SK-N-SH (cell line): ENCODE measurements around the gene HMOX1. TPM values are rescaled to one million over a fixed set of nuclear protein-coding genes. Genes with fewer than 3 reads are reported as not detected.

Experiments used
- CTCF ChIA-PET: fragments of 300-600, 350-600 bp; formaldehyde crosslinking; extraction: SDS; loops from one replicate; lab custom pipeline; 2021; lab: Yijun Ruan, JAX
- POLR2A ChIA-PET: fragments of 350-600 bp; sonication (Branson Sonifier 250); formaldehyde crosslinking; extraction: SDS; loops from one replicate; lab custom pipeline; 2020; ENCODE audit warnings: antibody characterized with exemption, inconsistent platforms; lab: Yijun Ruan, JAX
- DNase-seq: peaks from one replicate; pipeline ENCODE4 v3.0.0; 2012
- H2AFZ ChIP-seq: fragments of 200-600 bp; sonication (generic); 2 replicates; pipeline ENCODE4 v1.8.1; 2016; ENCODE audit warnings: antibody characterized with exemption, mild to moderate bottlenecking, low read depth
- H3F3A ChIP-seq: fragments of 200-600 bp; sonication (generic); replicated peaks from 2 replicates; pipeline ENCODE3; 2016; ENCODE audit warnings: antibody characterized with exemption, mild to moderate bottlenecking; ENCODE audit not compliant: insufficient read depth
- H3K27ac ChIP-seq, 2 experiments: fragments of 200-500 bp in 1 of 2; fragments of 200-600 bp in 1 of 2; sonication (Bioruptor generic) in 1 of 2; sonication (generic), shearing (Covaris generic) in 1 of 2; 2 replicates each; pipeline versions ENCODE4 v1.5.1 to v1.6.1; 2014 to 2016; ENCODE audit warnings: low read depth in 2 of 2, inconsistent platforms in 1 of 2, low read length in 1 of 2, mild to moderate bottlenecking in 1 of 2, mixed read lengths in 1 of 2
- H3K27me3 ChIP-seq: fragments of 200-600 bp; sonication (generic), shearing (Covaris generic); 2 replicates; pipeline ENCODE4 v1.6.1; 2016; ENCODE audit warnings: mixed run types; ENCODE audit not compliant: insufficient read depth
- H3K36me3 ChIP-seq, 2 experiments: fragments of 200-500 bp in 1 of 2; fragments of 200-600 bp in 1 of 2; sonication (Bioruptor generic) in 1 of 2; sonication (generic) in 1 of 2; replicated peaks in 1 of 2; 2 replicates each; pipeline versions ENCODE3 to v1.5.1; 2014 to 2016; ENCODE audit warnings: low read length in 1 of 2, mild to moderate bottlenecking in 1 of 2; ENCODE audit not compliant: insufficient read depth in 2 of 2, control insufficient read depth in 1 of 2
- H3K4me1 ChIP-seq, 2 experiments: fragments of 200-500 bp in 1 of 2; fragments of 200-600 bp in 1 of 2; sonication (Bioruptor generic) in 1 of 2; sonication (generic), shearing (Covaris generic) in 1 of 2; 2 replicates each; pipeline versions ENCODE4 v1.5.1 to v1.6.1; 2014 to 2016; ENCODE audit warnings: low read depth in 1 of 2, low read length in 1 of 2, mixed run types in 1 of 2; ENCODE audit not compliant: insufficient read depth in 2 of 2, control insufficient read depth in 1 of 2
- H3K4me2 ChIP-seq: fragments of 200-600 bp; sonication (generic), shearing (Covaris generic); 2 replicates; pipeline ENCODE4 v1.6.1; 2017; ENCODE audit warnings: mixed run types
- H3K4me3 ChIP-seq, 2 experiments: fragments of 200-500 bp in 1 of 2; fragments of 200-600 bp in 1 of 2; sonication (Bioruptor generic) in 1 of 2; sonication (generic), shearing (Covaris generic) in 1 of 2; 2 replicates each; pipeline versions ENCODE4 v1.5.1 to v1.8.1; 2014 to 2016; ENCODE audit warnings: low read depth in 2 of 2, inconsistent platforms in 1 of 2, low read length in 1 of 2, mild to moderate bottlenecking in 1 of 2, mixed read lengths in 1 of 2, moderate library complexity in 1 of 2
- H3K79me2 ChIP-seq: fragments of 200-600 bp; sonication (generic); 2 replicates; pipeline ENCODE4 v1.8.1; 2017; ENCODE audit warnings: mild to moderate bottlenecking; ENCODE audit not compliant: insufficient read depth
- H3K9ac ChIP-seq: fragments of 200-600 bp; sonication (generic); 2 replicates; pipeline ENCODE4 v1.6.1; 2017; ENCODE audit warnings: mixed run types
- H3K9me2 ChIP-seq: fragments of 200-600 bp; sonication (generic); 2 replicates; pipeline ENCODE4 v1.6.1; 2017; ENCODE audit warnings: mixed run types
- H3K9me3 ChIP-seq: fragments of 200-600 bp; sonication (generic); 2 replicates; pipeline ENCODE4 v1.6.1; 2017; ENCODE audit warnings: mixed run types, mild to moderate bottlenecking, moderate library complexity
- H4K20me1 ChIP-seq: fragments of 200-600 bp; sonication (generic); 2 replicates; pipeline ENCODE4 v1.6.1; 2017; ENCODE audit warnings: mild to moderate bottlenecking, mixed run types; ENCODE audit not compliant: insufficient read depth
- CHD2 ChIP-seq: fragments of 150-350 bp; IDR thresholded peaks from 2 replicates; pipeline ENCODE4 v1.6.1; 2018; ENCODE audit warnings: low read length; ENCODE audit not compliant: partially characterized antibody
- ELF1 ChIP-seq: IDR thresholded peaks from 2 replicates; pipeline ENCODE4 v1.4.0; 2012
- EP300 ChIP-seq, 2 experiments: IDR thresholded peaks; 2 replicates each; pipeline versions ENCODE4 v1.4.0 to v1.6.1; 2012; ENCODE audit warnings: borderline replicate concordance in 1 of 2, low read depth in 1 of 2, low read length in 1 of 2
- GABPA ChIP-seq: IDR thresholded peaks from 2 replicates; pipeline ENCODE4 v1.4.0; 2012; ENCODE audit warnings: low read depth, mild to moderate bottlenecking
- GATA2 ChIP-seq: sonication (generic); formaldehyde crosslinking; IDR thresholded peaks from 2 replicates; pipeline ENCODE4 v1.5.0; 2020; ENCODE audit warnings: mild to moderate bottlenecking, missing genetic modification reagents
- MAX ChIP-seq: IDR thresholded peaks from 2 replicates; pipeline ENCODE4 v1.4.0; 2012; ENCODE audit warnings: low read depth
- MEF2A ChIP-seq: IDR thresholded peaks from 2 replicates; pipeline ENCODE4 v1.4.0; 2012; ENCODE audit warnings: low read depth, borderline replicate concordance
- NRF1 ChIP-seq: IDR thresholded peaks from 2 replicates; pipeline ENCODE4 v1.6.1; 2012; ENCODE audit warnings: low read depth, mild to moderate bottlenecking, low read length
- PBX3 ChIP-seq: IDR thresholded peaks from 2 replicates; pipeline ENCODE4; 2012
- TEAD4 ChIP-seq: IDR thresholded peaks from 2 replicates; pipeline ENCODE4 v1.4.0; 2012; ENCODE audit warnings: mild to moderate bottlenecking, borderline replicate concordance; ENCODE audit not compliant: insufficient read depth
- USF2 ChIP-seq: fragments of 150-350 bp; IDR thresholded peaks from 2 replicates; pipeline ENCODE4 v1.6.1; 2017; ENCODE audit warnings: antibody characterized with exemption, low read length, low read depth, borderline replicate concordance
- WGBS: methylation state at CpG from one replicate; pipeline ENCODE4 v1.1.6; 2017; ENCODE audit warnings: low lambda C conversion rate; 5-methylcytosine and 5-hydroxymethylcytosine counted together
- polyA plus RNA-seq, 3 experiments: library from polyadenylated mRNA; depleted of rRNA; stranded (reverse); fragments of >200 nt; gene quantifications; 2 replicates each; pipeline ENCODE4 v1.2.3, GENCODE V29; 2012

The HMOX1 gene
- polyA plus RNA-seq, 1 of the 3 experiments (the other 2 are of a cell fraction): 13.7 TPM

- Histone ChIP-seq H3K9me2 (no peaks in the 10 kb centered on the region), H2AFZ (no peak overlapping the region), H3K36me3 (peaks cover 8 to 48% of the 10 kb centered on the region in 2 experiments), H3K4me1 (no peaks in the 10 kb centered on the region), H4K20me1 (no peaks in the 10 kb centered on the region), H3K79me2 (no peaks in the 10 kb centered on the region), H3K9me3 (no peaks in the 10 kb centered on the region), H3K27ac (no peak overlapping the region), H3F3A (no peaks in the 10 kb centered on the region), H3K4me3 (no peak overlapping the region), H3K27me3 (no peaks in the 10 kb centered on the region), H3K9ac (no peak overlapping the region), H3K4me2 (no peak overlapping the region)
- DNase-seq: no peak
- TF ChIP-seq MAX: no peak
- TF ChIP-seq EP300 (IDR thresholded peaks at IDR 0.05; ENCODE audit: borderline replicate concordance in 1 of 2, low read depth in 1 of 2, low read length in 1 of 2): no peak
- no peak for TF ChIP-seq MEF2A
- no peak for TF ChIP-seq GATA2
- TF ChIP-seq USF2: no peak
- TF ChIP-seq GABPA: no peak
- ChIA-PET POLR2A (interaction anchor here (1.1 kb wide), 1 partner anchor 18 kb away, joined by 3 read pairs; no protein-coding TSS in a partner anchor), CTCF (interaction anchor here (1.4 to 3.5 kb wide), 3 partner anchors 10 to 162 kb away, joined by 3 to 31 read pairs (median 3); no protein-coding TSS in a partner anchor)
- 100% methylated on average over 5 of the region's 12 CpGs for WGBS
Measured at GRCh38 chr22:35421121-35421520, 40.2 kb downstream of the HMOX1 start.

- no peaks in the 10 kb centered on the region for H3K9me3 ChIP-seq
- peaks cover 5 to 45% of the 10 kb centered on the region in 2 experiments for H3K36me3 ChIP-seq
- no peak overlapping the region for H3K27ac ChIP-seq
- H3K4me1 ChIP-seq: no peaks in the 10 kb centered on the region; a peak in 1 of 4 replicates
- H2AFZ ChIP-seq: no peak overlapping the region
- ChIA-PET POLR2A (interaction anchor here (1.1 kb wide), 1 partner anchor 19 kb away, joined by 3 read pairs; no protein-coding TSS in a partner anchor), CTCF (interaction anchor here (3.5 to 3.8 kb wide), 2 partner anchors 9 to 161 kb away, joined by 11 to 31 read pairs; no protein-coding TSS in a partner anchor)
- H3K27me3 ChIP-seq: no peaks in the 10 kb centered on the region
- H3K4me3 ChIP-seq: no peak overlapping the region
- WGBS: 93% methylated on average over 4 of the region's 4 CpGs
- H3K79me2 ChIP-seq: no peaks in the 10 kb centered on the region
- DNase-seq: no peak
- no peak for TF ChIP-seq PBX3
- no peak for TF ChIP-seq ELF1
- no peak for TF ChIP-seq NRF1
- TF ChIP-seq CHD2: no peak
- TF ChIP-seq MEF2A: no peak
- TF ChIP-seq TEAD4: no peak
- H3K4me2 ChIP-seq: no peak overlapping the region
- H3K9ac ChIP-seq: no peak overlapping the region
- no peaks in the 10 kb centered on the region for H3F3A ChIP-seq
- no peaks in the 10 kb centered on the region for H4K20me1 ChIP-seq
- no peaks in the 10 kb centered on the region for H3K9me2 ChIP-seq
Measured at GRCh38 chr22:35422145-35422544, 41.2 kb downstream of the HMOX1 start.
